HepG2 (cell line): ENCODE measurements around the gene PCBD2. TPM values are rescaled to one million over a fixed set of nuclear protein-coding genes. Genes with fewer than 3 reads are reported as not detected.

Source experiments
- AHR ChIP-seq: IDR thresholded peaks from 2 replicates; pipeline ENCODE4 v1.6.1; 2018; ENCODE audit warnings: missing genetic modification reagents, missing compliant biosample characterization
- DRAP1 ChIP-seq: IDR thresholded peaks from 2 replicates; pipeline ENCODE4 v1.6.1; 2016; ENCODE audit warnings: missing genetic modification reagents, missing compliant biosample characterization
- EZH2 ChIP-seq: conservative IDR thresholded peaks from 2 replicates; pipeline ENCODE4 v1.6.1; 2012; ENCODE audit warnings: mild to moderate bottlenecking, low read depth, low read length, moderate library complexity
- HCFC1 ChIP-seq: fragments of 150-350 bp; IDR thresholded peaks from 2 replicates; pipeline ENCODE4 v1.6.1; 2014; ENCODE audit warnings: low read depth, low read length
- HES4 ChIP-seq: sonication (generic); formaldehyde crosslinking; IDR thresholded peaks from 2 replicates; pipeline ENCODE4 v1.9.0; 2021; ENCODE audit warnings: mild to moderate bottlenecking, missing genetic modification reagents, borderline replicate concordance
- NFATC3 ChIP-seq: sonication (generic); formaldehyde crosslinking; IDR thresholded peaks from 2 replicates; pipeline ENCODE4 v1.5.1; 2020; ENCODE audit warnings: mild to moderate bottlenecking, missing genetic modification reagents
- NFYB ChIP-seq: sonication (generic); formaldehyde crosslinking; IDR thresholded peaks from 2 replicates; pipeline ENCODE4 v1.4.0; 2020; ENCODE audit warnings: missing genetic modification reagents
- PITX1 ChIP-seq: sonication (generic); formaldehyde crosslinking; IDR thresholded peaks from 2 replicates; pipeline ENCODE4 v1.5.1; 2020; ENCODE audit warnings: mild to moderate bottlenecking, missing genetic modification reagents
- SNAI1 ChIP-seq: sonication (generic); formaldehyde crosslinking; IDR thresholded peaks from 2 replicates; pipeline ENCODE4 v1.5.0; 2020; ENCODE audit warnings: mild to moderate bottlenecking, missing genetic modification reagents, borderline replicate concordance
- TCF7 ChIP-seq: sonication (generic); IDR thresholded peaks from 2 replicates; pipeline ENCODE4 v1.6.1; 2016; ENCODE audit warnings: antibody characterized with exemption, low read depth
- TGIF2 ChIP-seq: IDR thresholded peaks from 2 replicates; pipeline ENCODE4 v1.6.1; 2016; ENCODE audit warnings: control low read depth, missing compliant biosample characterization
- U2AF1 ChIP-seq: fragments of 200-400 bp; formaldehyde crosslinking; optimal IDR thresholded peaks from 2 replicates; pipeline ENCODE3; 2017; ENCODE audit warnings: mild to moderate bottlenecking, low read depth, low read length
- WIZ ChIP-seq: sonication (generic); formaldehyde crosslinking; IDR thresholded peaks from 2 replicates; pipeline ENCODE4 v1.5.1; 2020; ENCODE audit warnings: mild to moderate bottlenecking, missing genetic modification reagents
- ZNF225 ChIP-seq: sonication (generic); formaldehyde crosslinking; IDR thresholded peaks from 2 replicates; pipeline ENCODE4 v1.4.0; 2020; ENCODE audit warnings: mild to moderate bottlenecking, missing genetic modification reagents
- ZNF3 ChIP-seq: IDR thresholded peaks from 2 replicates; pipeline ENCODE4 v1.7.0; 2017; ENCODE audit warnings: inconsistent platforms
- ZNF30 ChIP-seq: sonication (generic); formaldehyde crosslinking; IDR thresholded peaks from 2 replicates; pipeline ENCODE4 v1.5.0; 2020; ENCODE audit warnings: mild to moderate bottlenecking, missing genetic modification reagents
- ZNF367 ChIP-seq: sonication (generic); formaldehyde crosslinking; IDR thresholded peaks from 2 replicates; pipeline ENCODE4 v1.4.0; 2020; ENCODE audit warnings: missing genetic modification reagents, borderline replicate concordance
- ZNF652 ChIP-seq: IDR thresholded peaks from 2 replicates; pipeline ENCODE4 v1.6.1; 2016; ENCODE audit warnings: low read depth, borderline replicate concordance
- polyA plus RNA-seq, 8 experiments: library from polyadenylated mRNA; depleted of rRNA in 3 of 8; stranded (reverse) in 7 of 8; unstranded in 1 of 8; fragments of >200 nt; fragmentation: Illumina TruSeq in 4 of 8; extraction: Trizol in 4 of 8; gene quantifications; 2 replicates each; pipeline versions ENCODE4 v1.2.1 to v1.2.3, GENCODE V29; 2011 to 2016; ENCODE audit warnings: low read depth in 4 of 8, missing spikeins in 1 of 8, mixed read lengths in 1 of 8; ENCODE audit not compliant: insufficient read depth in 1 of 8
- total RNA-seq, 5 experiments: library from RNA; depleted of rRNA; stranded (reverse); fragments of >200 nt; fragmentation: Illumina TruSeq; extraction: Trizol; gene quantifications; 2 replicates each; pipeline ENCODE4 v1.2.3, GENCODE V29; 2016; ENCODE audit warnings: low read depth in 1 of 5
- TF ChIP-seq, protein P1 (sequence below): sonication (generic); formaldehyde crosslinking; IDR thresholded peaks from 2 replicates; pipeline ENCODE4 v1.4.0; 2020; ENCODE audit warnings: missing genetic modification reagents
- TF ChIP-seq, protein P2 (sequence below): sonication (generic); formaldehyde crosslinking; conservative IDR thresholded peaks from 2 replicates; pipeline ENCODE4 v1.8.1; 2023; ENCODE audit warnings: missing genetic modification reagents
- TF ChIP-seq, protein P3 (sequence below): sonication (generic); formaldehyde crosslinking; IDR thresholded peaks from 2 replicates; pipeline ENCODE4 v1.8.1; 2023; ENCODE audit warnings: missing genetic modification reagents, inconsistent platforms, borderline replicate concordance

Gene PCBD2
- total and polyA plus RNA-seq, 2 of the 13 experiments (the other 11 are each of a cell fraction or from before 2014, with no cell fraction given): 5.5 to 12.0 TPM

DNA sequence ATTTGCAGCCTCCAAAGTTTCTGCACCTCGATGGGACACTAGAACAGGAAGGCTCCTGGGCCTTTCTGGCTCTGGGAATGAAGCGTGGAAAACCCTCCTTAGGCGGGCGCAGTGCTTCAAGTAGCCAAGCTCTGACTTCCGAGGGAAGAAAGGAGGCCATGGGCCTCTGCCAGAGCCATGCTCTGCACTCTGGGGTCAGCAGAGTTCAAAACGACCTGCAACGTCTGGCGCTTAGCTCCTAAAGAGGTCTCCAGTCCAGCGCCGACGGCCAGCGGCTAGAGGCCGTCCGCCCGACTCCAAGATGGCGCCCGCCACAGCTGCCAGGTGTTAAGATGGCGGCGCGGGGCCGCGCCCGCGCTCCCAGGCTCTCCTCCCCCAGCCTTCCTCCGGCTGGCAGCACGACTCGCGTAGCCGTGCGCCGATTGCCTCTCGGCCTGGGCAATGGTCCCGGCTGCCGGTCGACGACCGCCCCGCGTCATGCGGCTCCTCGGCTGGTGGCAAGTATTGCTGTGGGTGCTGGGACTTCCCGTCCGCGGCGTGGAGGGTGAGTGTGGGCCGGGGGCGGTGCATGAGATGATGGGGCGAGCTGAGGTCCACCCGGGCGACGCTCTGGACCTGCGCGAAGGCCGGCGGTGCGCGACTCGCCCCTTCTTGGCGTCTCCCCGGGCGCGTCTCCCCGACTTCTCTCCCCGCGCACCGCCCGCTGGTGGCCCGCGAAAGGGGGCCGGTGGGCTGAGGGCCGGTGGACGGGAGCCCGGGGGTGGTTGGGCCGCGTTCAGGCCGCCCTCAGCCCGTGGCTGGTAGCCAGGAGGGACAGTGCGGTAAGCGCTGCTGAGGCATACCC is 30.7 kb upstream of the PCBD2 start, which contains the start of gene TXNDC15 (continued):
- TF ChIP-seq, protein P1, sequence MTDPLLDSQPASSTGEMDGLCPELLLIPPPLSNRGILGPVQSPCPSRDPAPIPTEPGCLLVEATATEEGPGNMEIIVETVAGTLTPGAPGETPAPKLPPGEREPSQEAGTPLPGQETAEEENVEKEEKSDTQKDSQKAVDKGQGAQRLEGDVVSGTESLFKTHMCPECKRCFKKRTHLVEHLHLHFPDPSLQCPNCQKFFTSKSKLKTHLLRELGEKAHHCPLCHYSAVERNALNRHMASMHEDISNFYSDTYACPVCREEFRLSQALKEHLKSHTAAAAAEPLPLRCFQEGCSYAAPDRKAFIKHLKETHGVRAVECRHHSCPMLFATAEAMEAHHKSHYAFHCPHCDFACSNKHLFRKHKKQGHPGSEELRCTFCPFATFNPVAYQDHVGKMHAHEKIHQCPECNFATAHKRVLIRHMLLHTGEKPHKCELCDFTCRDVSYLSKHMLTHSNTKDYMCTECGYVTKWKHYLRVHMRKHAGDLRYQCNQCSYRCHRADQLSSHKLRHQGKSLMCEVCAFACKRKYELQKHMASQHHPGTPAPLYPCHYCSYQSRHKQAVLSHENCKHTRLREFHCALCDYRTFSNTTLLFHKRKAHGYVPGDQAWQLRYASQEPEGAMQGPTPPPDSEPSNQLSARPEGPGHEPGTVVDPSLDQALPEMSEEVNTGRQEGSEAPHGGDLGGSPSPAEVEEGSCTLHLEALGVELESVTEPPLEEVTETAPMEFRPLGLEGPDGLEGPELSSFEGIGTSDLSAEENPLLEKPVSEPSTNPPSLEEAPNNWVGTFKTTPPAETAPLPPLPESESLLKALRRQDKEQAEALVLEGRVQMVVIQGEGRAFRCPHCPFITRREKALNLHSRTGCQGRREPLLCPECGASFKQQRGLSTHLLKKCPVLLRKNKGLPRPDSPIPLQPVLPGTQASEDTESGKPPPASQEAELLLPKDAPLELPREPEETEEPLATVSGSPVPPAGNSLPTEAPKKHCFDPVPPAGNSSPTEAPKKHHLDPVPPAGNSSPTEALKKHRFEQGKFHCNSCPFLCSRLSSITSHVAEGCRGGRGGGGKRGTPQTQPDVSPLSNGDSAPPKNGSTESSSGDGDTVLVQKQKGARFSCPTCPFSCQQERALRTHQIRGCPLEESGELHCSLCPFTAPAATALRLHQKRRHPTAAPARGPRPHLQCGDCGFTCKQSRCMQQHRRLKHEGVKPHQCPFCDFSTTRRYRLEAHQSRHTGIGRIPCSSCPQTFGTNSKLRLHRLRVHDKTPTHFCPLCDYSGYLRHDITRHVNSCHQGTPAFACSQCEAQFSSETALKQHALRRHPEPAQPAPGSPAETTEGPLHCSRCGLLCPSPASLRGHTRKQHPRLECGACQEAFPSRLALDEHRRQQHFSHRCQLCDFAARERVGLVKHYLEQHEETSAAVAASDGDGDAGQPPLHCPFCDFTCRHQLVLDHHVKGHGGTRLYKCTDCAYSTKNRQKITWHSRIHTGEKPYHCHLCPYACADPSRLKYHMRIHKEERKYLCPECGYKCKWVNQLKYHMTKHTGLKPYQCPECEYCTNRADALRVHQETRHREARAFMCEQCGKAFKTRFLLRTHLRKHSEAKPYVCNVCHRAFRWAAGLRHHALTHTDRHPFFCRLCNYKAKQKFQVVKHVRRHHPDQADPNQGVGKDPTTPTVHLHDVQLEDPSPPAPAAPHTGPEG: peak; percentile 83; the same call in 1 of the 2 replicates
- TF ChIP-seq U2AF1: peak; percentile 57
- TF ChIP-seq DRAP1 (CRISPR knock-in tag): no peak; the same call in 1 of the 2 replicates
- TF ChIP-seq EZH2: no peak
- TF ChIP-seq ZNF367: no peak
- peak; percentile 12; the same call in 1 of the 2 replicates for TF ChIP-seq TGIF2 (CRISPR knock-in tag)
- TF ChIP-seq, protein P2, sequence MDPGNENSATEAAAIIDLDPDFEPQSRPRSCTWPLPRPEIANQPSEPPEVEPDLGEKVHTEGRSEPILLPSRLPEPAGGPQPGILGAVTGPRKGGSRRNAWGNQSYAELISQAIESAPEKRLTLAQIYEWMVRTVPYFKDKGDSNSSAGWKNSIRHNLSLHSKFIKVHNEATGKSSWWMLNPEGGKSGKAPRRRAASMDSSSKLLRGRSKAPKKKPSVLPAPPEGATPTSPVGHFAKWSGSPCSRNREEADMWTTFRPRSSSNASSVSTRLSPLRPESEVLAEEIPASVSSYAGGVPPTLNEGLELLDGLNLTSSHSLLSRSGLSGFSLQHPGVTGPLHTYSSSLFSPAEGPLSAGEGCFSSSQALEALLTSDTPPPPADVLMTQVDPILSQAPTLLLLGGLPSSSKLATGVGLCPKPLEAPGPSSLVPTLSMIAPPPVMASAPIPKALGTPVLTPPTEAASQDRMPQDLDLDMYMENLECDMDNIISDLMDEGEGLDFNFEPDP (CRISPR knock-in tag): 0 out of 2 replicates have a peak, but pooled peaks have one; percentile 93
- TF ChIP-seq SNAI1: no peak; the same call in 1 of the 2 replicates
- TF ChIP-seq TCF7: 0 out of 2 replicates have a peak, but pooled peaks have one; percentile 11
- no peak for TF ChIP-seq ZNF652 (CRISPR knock-in tag)
- TF ChIP-seq, protein P3, sequence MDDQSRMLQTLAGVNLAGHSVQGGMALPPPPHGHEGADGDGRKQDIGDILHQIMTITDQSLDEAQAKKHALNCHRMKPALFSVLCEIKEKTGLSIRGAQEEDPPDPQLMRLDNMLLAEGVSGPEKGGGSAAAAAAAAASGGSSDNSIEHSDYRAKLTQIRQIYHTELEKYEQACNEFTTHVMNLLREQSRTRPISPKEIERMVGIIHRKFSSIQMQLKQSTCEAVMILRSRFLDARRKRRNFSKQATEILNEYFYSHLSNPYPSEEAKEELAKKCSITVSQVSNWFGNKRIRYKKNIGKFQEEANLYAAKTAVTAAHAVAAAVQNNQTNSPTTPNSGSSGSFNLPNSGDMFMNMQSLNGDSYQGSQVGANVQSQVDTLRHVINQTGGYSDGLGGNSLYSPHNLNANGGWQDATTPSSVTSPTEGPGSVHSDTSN: 0 out of 2 replicates have a peak, but pooled peaks have one; percentile 27
- peak; percentile 82; the same call in 1 of the 2 replicates for TF ChIP-seq ZNF30 (CRISPR knock-in tag)
- no peak for TF ChIP-seq PITX1 (CRISPR knock-in tag)
- no peak for TF ChIP-seq NFYB (CRISPR knock-in tag)
- no peak for TF ChIP-seq ZNF3
- TF ChIP-seq HES4 (CRISPR knock-in tag): peak; percentile 84; the same call in 1 of the 2 replicates
- peak; percentile 52; the same call in 1 of the 2 replicates for TF ChIP-seq HCFC1
- peak; percentile 94 for TF ChIP-seq ZNF225
- TF ChIP-seq WIZ: peak; percentile 88
- peak; percentile 88 for TF ChIP-seq AHR
- peak; percentile 69; the same call in 1 of the 2 replicates for TF ChIP-seq NFATC3 (CRISPR knock-in tag)
